NCI-H1092 treated with DMSO at 0.1 percent for 48 hours (cell line): ENCODE results near the gene LIN7A.
"Not testable (repeated sequence)": the region's sequence is repeated elsewhere in the genome, so short reads cannot be mapped to it uniquely, and the experiment has no call there.

Experiments
- DNase-seq: peaks from one replicate; lab custom pipeline; 2025; lab: John Stamatoyannopoulos, UW

LIN7A gene

GRCh38 chr12:80920006-80920405, 17.7 kb downstream of the LIN7A start:
- no peak for DNase-seq

- DNase-seq, result no peak
Measured at GRCh38 chr12:80917651-80918050, 20.1 kb downstream of the LIN7A start.

GRCh38 chr12:80912901-80913770, 24.6 kb downstream of the LIN7A start:
- DNase-seq, result no peak

GRCh38 chr12:80909370-80909769, 28.4 kb downstream of the LIN7A start:
- DNase-seq, result no peak

GRCh38 chr12:80902711-80903110, 35.0 kb downstream of the LIN7A start:
- DNase-seq, result no peak

GRCh38 chr12:80901661-80902060, 36.1 kb downstream of the LIN7A start:
- no peak for DNase-seq

GRCh38 chr12:80895240-80895639, 42.5 kb downstream of the LIN7A start:
- DNase-seq, result no peak

- no peak for DNase-seq
Measured at GRCh38 chr12:80894179-80894578, 43.6 kb downstream of the LIN7A start.

DNA sequence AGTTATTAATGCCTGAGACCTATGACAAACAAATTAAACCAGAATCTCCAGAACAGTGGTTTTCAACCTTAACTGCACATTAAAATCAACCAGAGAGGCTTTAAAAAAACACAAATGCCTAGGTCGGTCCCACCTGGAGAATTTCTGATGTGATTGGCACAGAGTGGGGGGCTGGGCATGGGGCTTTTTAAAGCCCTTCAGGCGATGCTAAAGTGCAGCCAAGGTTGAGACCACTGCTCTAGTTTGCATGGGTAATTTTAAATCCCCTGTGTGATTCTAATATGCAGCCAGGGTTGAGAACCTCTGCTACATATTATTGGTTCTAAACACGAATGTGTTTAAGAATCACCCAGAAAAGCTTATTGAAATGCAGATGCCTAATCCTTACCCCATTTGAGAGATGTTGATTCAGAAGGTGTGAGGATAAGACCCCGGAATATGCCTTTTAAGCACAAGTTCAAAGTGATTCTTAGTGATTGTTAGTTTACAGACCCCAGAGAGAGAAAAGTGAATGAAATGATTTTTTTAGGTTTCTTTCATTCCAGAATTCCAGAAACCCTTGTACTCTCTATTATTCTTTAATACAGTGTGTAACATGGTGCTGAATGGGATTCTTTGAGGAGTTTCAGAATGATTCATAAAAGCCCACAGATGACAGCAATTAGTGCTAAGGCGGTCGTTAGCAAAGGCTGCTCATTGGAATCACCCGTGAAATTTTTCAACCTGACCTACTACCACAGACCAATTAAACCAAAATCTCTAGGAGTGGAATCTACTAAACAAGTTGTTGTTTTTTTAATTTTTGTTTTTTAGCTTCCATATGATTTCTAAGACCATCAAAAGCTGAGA, 44.9 kb downstream of the LIN7A start:
- no peak for DNase-seq

- DNase-seq, result no peak
Measured at GRCh38 chr12:80884651-80885050, 53.1 kb downstream of the LIN7A start.

GRCh38 chr12:80881106-80881505, 56.6 kb downstream of the LIN7A start:
- no peak for DNase-seq

GRCh38 chr12:80878452-80878851, 59.3 kb downstream of the LIN7A start:
- not testable (repeated sequence) for DNase-seq

DNA sequence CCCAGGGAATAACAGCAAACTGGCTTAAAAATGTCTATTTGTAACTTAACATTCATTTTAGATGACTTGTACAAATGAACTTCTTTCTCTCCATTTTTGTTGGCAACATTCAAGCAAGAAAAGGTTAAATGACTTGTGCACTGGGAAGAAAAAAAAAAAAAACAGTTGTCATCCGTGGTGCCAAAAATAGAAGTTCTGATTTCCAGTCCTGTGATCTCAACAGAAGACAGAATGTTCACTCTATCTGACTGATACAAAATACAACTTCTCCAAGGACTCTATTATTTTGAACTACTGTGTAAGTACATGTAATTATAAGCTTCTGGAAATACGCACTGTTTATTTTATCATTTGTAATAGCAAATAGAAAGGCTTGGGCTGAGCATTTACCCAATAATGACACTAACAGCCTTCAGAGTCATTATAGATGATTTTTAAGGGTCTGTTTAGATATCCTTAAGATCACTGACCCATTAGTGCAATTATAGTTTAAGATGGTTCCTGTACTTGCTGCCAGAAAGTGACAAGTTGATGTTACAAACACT, 59.9 kb downstream of the LIN7A start:
- peak; percentile 10 for DNase-seq

DNA sequence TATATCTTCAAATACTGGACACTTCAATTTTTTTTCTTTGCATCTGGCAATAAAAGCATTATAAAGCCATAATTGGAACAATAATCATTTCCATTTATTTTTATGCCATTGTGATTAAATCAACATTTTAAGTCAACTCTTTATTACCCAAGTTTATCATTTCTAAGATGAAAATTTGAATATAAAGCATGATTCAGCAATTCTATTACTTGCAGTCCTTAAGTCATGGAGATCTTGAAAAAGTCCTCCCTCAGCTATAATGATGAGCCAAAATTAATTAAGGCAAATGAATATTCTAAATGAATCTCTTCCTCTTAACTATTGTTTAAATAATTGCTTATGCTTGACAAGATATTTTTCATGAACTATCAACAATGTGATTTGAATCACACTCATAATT, 65.7 kb downstream of the LIN7A start:
- no peak for DNase-seq

- DNase-seq, result no peak
Measured at GRCh38 chr12:80869264-80869663, 68.5 kb downstream of the LIN7A start.

GRCh38 chr12:80868576-80868975, 69.2 kb downstream of the LIN7A start:
- no peak for DNase-seq

GRCh38 chr12:80867941-80868340, 69.8 kb downstream of the LIN7A start:
- no peak for DNase-seq

- no peak for DNase-seq
Measured at GRCh38 chr12:80864046-80864735, 73.5 kb downstream of the LIN7A start.

DNA sequence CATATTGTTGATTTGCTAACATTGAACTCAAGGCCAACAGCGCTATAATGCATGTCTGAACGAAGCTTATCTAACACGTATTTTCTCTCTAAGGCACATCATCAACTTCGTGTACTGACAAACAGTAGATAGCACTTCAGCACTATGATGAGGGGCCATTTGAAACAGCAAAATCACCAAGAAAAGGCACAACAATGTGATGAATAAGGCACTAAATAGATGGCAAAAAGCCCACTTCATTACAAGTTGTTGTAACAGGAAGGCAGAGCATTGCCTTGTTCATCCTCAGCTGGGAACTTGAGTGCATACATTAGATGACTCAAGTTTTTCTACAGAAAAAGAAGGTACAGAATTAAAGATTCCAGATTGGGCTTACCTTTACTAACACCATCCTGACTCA, 75.2 kb downstream of the LIN7A start:
- no peak for DNase-seq

DNA sequence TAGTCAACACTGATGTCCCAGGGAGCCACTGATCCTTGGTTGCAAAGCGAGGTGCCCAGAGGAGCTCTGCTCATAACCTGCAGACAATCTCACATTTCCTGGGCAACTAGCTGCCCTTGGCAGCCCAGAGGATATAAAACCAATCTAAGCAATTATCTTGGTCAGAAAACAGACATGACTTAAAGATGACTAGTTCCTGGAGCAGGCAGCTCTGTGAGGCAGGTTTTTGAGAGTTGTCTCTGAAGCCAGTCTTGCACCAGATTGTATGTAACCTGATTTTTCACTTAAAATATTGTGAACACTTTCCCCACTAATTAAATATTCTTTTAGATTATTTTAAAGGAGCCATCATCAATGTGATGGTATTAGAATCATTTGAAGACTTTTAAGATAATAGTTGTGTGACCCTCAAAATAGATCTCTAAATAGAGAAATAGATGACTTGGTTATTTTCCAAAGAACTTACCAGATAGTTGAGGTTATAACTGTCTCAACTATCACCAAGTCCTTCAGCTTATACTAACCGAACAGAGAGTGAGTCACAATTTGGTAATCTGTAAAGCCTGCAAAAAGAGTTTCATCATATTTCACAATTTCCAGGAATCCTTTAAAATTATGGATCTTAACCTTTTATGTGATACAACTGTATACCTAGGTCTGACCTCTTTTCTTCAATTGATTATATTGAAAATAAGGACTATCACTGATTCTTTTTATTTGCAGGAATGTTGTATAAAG, 75.9 kb downstream of the LIN7A start:
- no peak for DNase-seq

DNA sequence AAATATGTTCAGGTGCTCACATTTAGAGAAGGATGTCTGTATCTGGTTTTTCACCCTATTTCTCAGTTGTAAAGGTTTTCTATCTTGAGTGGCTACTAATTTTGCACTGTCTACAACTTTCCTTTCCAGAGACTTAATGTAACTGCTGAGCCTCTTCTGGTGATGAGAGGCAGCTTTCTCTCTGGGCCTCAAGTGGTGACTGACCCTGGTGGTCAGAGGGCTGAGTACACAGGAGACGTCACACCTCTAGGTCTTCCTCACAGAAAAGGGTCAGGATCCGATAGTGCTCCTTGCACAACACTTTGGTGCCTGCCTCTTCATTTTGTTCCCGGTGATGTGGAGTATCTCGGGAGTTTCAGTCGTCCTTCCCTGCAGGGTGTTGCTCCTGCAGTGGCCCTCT, 76.8 kb downstream of the LIN7A start:
- no peak for DNase-seq

DNA sequence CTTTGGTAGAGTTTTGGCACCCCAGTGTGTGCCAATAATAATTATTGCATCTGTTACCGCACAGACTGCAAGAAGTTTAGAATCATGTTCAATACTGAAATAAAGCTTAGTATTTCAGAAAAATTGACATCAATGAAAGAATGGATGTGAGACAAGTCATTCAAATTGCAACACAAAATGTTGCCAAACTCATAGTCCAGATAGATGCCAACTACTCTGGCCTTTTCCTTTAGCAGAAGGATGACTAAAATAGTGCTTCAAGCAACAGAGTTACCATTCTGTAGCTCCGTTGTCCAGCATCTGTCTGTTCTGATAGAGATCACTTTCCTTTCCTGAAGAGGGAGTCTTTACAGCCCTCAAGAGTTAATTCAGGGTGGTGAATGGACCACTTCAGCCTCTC, 77.5 kb downstream of the LIN7A start:
- no peak for DNase-seq
